ENCODE results near the gene TBC1D2. TPM values are rescaled to one million over a fixed set of nuclear protein-coding genes. Genes with fewer than 3 reads are reported as not detected.

The TBC1D2 gene
- total RNA-seq, 1 donor = 78.6 TPM

- no peak for DNase-seq (ENCODE audit: low read depth)
- no peak overlapping the region for H3K4me3 ChIP-seq (ENCODE audit: low read depth, low read length)
- no peak for TF ChIP-seq CTCF (IDR thresholded peaks at IDR 0.05; ENCODE audit: insufficient read depth, low read depth, low read length)
Measured at GRCh38 chr9:98190757-98191105, 64.7 kb downstream of the TBC1D2 start.

- DNase-seq (ENCODE audit: low read depth) = no peak
- TF ChIP-seq CTCF (IDR thresholded peaks at IDR 0.05; ENCODE audit: insufficient read depth, low read depth, low read length) = no peak
- no peak overlapping the region for H3K4me3 ChIP-seq (ENCODE audit: low read depth, low read length)
Measured at GRCh38 chr9:98189412-98189811, 66.0 kb downstream of the TBC1D2 start.

GRCh38 chr9:98187926-98188325 is 67.5 kb downstream of the TBC1D2 start:
- DNase-seq (ENCODE audit: low read depth) = no peak
- no peak overlapping the region for H3K4me3 ChIP-seq (ENCODE audit: low read depth, low read length)
- TF ChIP-seq CTCF (IDR thresholded peaks at IDR 0.05; ENCODE audit: insufficient read depth, low read depth, low read length) = no peak

GRCh38 chr9:98186236-98186635 is 69.2 kb downstream of the TBC1D2 start:
- DNase-seq (ENCODE audit: low read depth) = no peak
- no peak for TF ChIP-seq CTCF (IDR thresholded peaks at IDR 0.05; ENCODE audit: insufficient read depth, low read depth, low read length)
- H3K4me3 ChIP-seq (ENCODE audit: low read depth, low read length) = no peak overlapping the region

- no peak overlapping the region for H3K4me3 ChIP-seq (ENCODE audit: low read depth, low read length)
- DNase-seq (ENCODE audit: low read depth) = no peak
- no peak for TF ChIP-seq CTCF (IDR thresholded peaks at IDR 0.05; ENCODE audit: insufficient read depth, low read depth, low read length)
Measured at GRCh38 chr9:98185611-98186171, 69.8 kb downstream of the TBC1D2 start.

- no peak overlapping the region for H3K4me3 ChIP-seq (ENCODE audit: low read depth, low read length)
- DNase-seq (ENCODE audit: low read depth) = no peak
- no peak for TF ChIP-seq CTCF (IDR thresholded peaks at IDR 0.05; ENCODE audit: insufficient read depth, low read depth, low read length)
Measured at GRCh38 chr9:98185021-98185567, 70.4 kb downstream of the TBC1D2 start.

- DNase-seq (ENCODE audit: low read depth) = no peak
- no peak overlapping the region for H3K4me3 ChIP-seq (ENCODE audit: low read depth, low read length)
- TF ChIP-seq CTCF (IDR thresholded peaks at IDR 0.05; ENCODE audit: insufficient read depth, low read depth, low read length) = no peak
Measured at GRCh38 chr9:98184326-98184725, 71.1 kb downstream of the TBC1D2 start.
